ENCODE data around the gene COL18A1. TPM values are rescaled to one million over a fixed set of nuclear protein-coding genes. Genes with fewer than 3 reads are reported as not detected.
"Not testable (repeated sequence)": the region's sequence is repeated elsewhere in the genome, so short reads cannot be mapped to it uniquely, and the experiment has no call there.

The COL18A1 gene
- total and polyA plus RNA-seq, 7 experiments from 2014 or later, result 7.0 to 89.8 (median 15.4) TPM

- intact Hi-C loops (cut with micrococcal nuclease), result no loop called here
- H3K4me3 Mint-ChIP-seq, result no peak overlapping the region
- no peaks in the 10 kb centered on the region for H3K9me3 Mint-ChIP-seq
- ATAC-seq, result no peak
- H3K4me3 ChIP-seq (ENCODE audit: low read length), result no peak overlapping the region
- H3K4me1 ChIP-seq (ENCODE audit: control insufficient read depth in 2 of 2, insufficient read depth in 2 of 2, low read length in 2 of 2), result no peaks in the 10 kb centered on the region
- no peak overlapping the region for H3K27ac Mint-ChIP-seq
- CTCF ChIA-PET, result no interaction called here
- DNase-seq, result no peak
- POLR2A ChIA-PET, result no interaction called here
- no peaks in the 10 kb centered on the region for H3K36me3 ChIP-seq (ENCODE audit: control insufficient read depth in 2 of 3, insufficient read depth in 3 of 3, low read length in 3 of 3)
- no peaks in the 10 kb centered on the region for H3K27me3 ChIP-seq (ENCODE audit: control insufficient read depth in 2 of 2, insufficient read depth in 2 of 2, low read length in 2 of 2)
- peaks cover 0 to 15% (median 6%) of the 10 kb centered on the region in 7 donors for H3K4me1 Mint-ChIP-seq
- H3K9me3 ChIP-seq (ENCODE audit: control insufficient read depth in 2 of 3, low read length in 3 of 3), result no peaks in the 10 kb centered on the region
- H3K27ac ChIP-seq (ENCODE audit: low read depth, low read length), result no peak overlapping the region
- H3K36me3 Mint-ChIP-seq, result no peaks in the 10 kb centered on the region
- H3K27me3 Mint-ChIP-seq, result peaks cover 7 to 29% (median 13%) of the 10 kb centered on the region in 5 donors
Observed at GRCh38 chr21:45358711-45359310, 46.2 kb upstream of the COL18A1 start.

- H3K9me3 ChIP-seq (ENCODE audit: control insufficient read depth in 2 of 3, low read length in 3 of 3), result no peaks in the 10 kb centered on the region
- no peak overlapping the region for H3K4me3 ChIP-seq (ENCODE audit: low read length)
- H3K4me1 ChIP-seq (ENCODE audit: control insufficient read depth in 2 of 2, insufficient read depth in 2 of 2, low read length in 2 of 2), result no peaks in the 10 kb centered on the region
- no peaks in the 10 kb centered on the region for H3K9me3 Mint-ChIP-seq
- no peaks in the 10 kb centered on the region for H3K27me3 ChIP-seq (ENCODE audit: control insufficient read depth in 2 of 2, insufficient read depth in 2 of 2, low read length in 2 of 2)
- ChIA-PET CTCF (no interaction called here), POLR2A (no interaction called here)
- H3K36me3 ChIP-seq (ENCODE audit: control insufficient read depth in 2 of 3, insufficient read depth in 3 of 3, low read length in 3 of 3), result no peaks in the 10 kb centered on the region
- no peaks in the 10 kb centered on the region for H3K36me3 Mint-ChIP-seq
- peaks cover 7 to 26% (median 13%) of the 10 kb centered on the region in 5 donors for H3K27me3 Mint-ChIP-seq
- ATAC-seq (no peak), DNase-seq (no peak)
- H3K4me3 Mint-ChIP-seq, result no peak overlapping the region
- H3K4me1 Mint-ChIP-seq, result peaks cover 0 to 14% (median 10%) of the 10 kb centered on the region in 7 donors
- no peak overlapping the region for H3K27ac ChIP-seq (ENCODE audit: low read depth, low read length)
- intact Hi-C loops (cut with micrococcal nuclease), result no loop called here
- H3K27ac Mint-ChIP-seq, result no peak overlapping the region
Observed at GRCh38 chr21:45359451-45360217, 45.3 kb upstream of the COL18A1 start.

GRCh38 chr21:45361033-45361997 is 43.6 kb upstream of the COL18A1 start:
- no peak for ATAC-seq
- no peak for DNase-seq
- Histone ChIP-seq H3K9me3 (ENCODE audit: control insufficient read depth in 2 of 3, low read length in 3 of 3) (no peaks in the 10 kb centered on the region), H3K4me3 (ENCODE audit: low read length) (no peak overlapping the region), H3K4me1 (ENCODE audit: control insufficient read depth in 2 of 2, insufficient read depth in 2 of 2, low read length in 2 of 2) (no peaks in the 10 kb centered on the region), H3K36me3 (ENCODE audit: control insufficient read depth in 2 of 3, insufficient read depth in 3 of 3, low read length in 3 of 3) (no peaks in the 10 kb centered on the region), H3K27me3 (ENCODE audit: control insufficient read depth in 2 of 2, insufficient read depth in 2 of 2, low read length in 2 of 2) (no peaks in the 10 kb centered on the region), H3K27ac (ENCODE audit: low read depth, low read length) (no peak overlapping the region)
- POLR2A ChIA-PET, result no interaction called here
- intact Hi-C loops (cut with micrococcal nuclease), result no loop called here
- Mint-ChIP-seq H3K27me3 (peaks cover 0 to 13% (median 6%) of the 10 kb centered on the region in 5 donors), H3K36me3 (no peaks in the 10 kb centered on the region), H3K9me3 (no peaks in the 10 kb centered on the region), H3K4me3 (no peak overlapping the region), H3K4me1 (peaks cover 0 to 7% (median 0%) of the 10 kb centered on the region in 7 donors), H3K27ac (no peak overlapping the region)
- CTCF ChIA-PET, result no interaction called here

- Histone ChIP-seq H3K27ac (ENCODE audit: low read depth, low read length) (no peak overlapping the region), H3K36me3 (ENCODE audit: control insufficient read depth in 2 of 3, insufficient read depth in 3 of 3, low read length in 3 of 3) (no peaks in the 10 kb centered on the region), H3K9me3 (ENCODE audit: control insufficient read depth in 2 of 3, low read length in 3 of 3) (no peaks in the 10 kb centered on the region), H3K27me3 (ENCODE audit: control insufficient read depth in 2 of 2, insufficient read depth in 2 of 2, low read length in 2 of 2) (no peaks in the 10 kb centered on the region), H3K4me1 (ENCODE audit: control insufficient read depth in 2 of 2, insufficient read depth in 2 of 2, low read length in 2 of 2) (no peaks in the 10 kb centered on the region), H3K4me3 (ENCODE audit: low read length) (no peak overlapping the region)
- Mint-ChIP-seq H3K27ac (no peak overlapping the region), H3K27me3 (peaks cover 0 to 7% (median under 1%) of the 10 kb centered on the region in 5 donors), H3K9me3 (no peaks in the 10 kb centered on the region), H3K36me3 (no peaks in the 10 kb centered on the region), H3K4me1 (peaks cover 0 to 7% (median 0%) of the 10 kb centered on the region in 7 donors), H3K4me3 (no peak overlapping the region)
- DNase-seq, result no peak
- intact Hi-C loops (cut with micrococcal nuclease), result no loop called here
- ATAC-seq, result no peak
- POLR2A ChIA-PET, result no interaction called here
- CTCF ChIA-PET, result no interaction called here
Observed at GRCh38 chr21:45362077-45362747, 42.8 kb upstream of the COL18A1 start.

GRCh38 chr21:45362748-45363145 is 42.2 kb upstream of the COL18A1 start:
- Mint-ChIP-seq H3K4me3 (no peak overlapping the region), H3K27ac (no peak overlapping the region), H3K4me1 (peaks cover 0 to 7% (median 0%) of the 10 kb centered on the region in 7 donors), H3K9me3 (no peaks in the 10 kb centered on the region), H3K36me3 (no peaks in the 10 kb centered on the region), H3K27me3 (peaks cover 0 to 7% (median 0%) of the 10 kb centered on the region in 5 donors)
- no peak overlapping the region for H3K4me3 ChIP-seq (ENCODE audit: low read length)
- intact Hi-C loops (cut with micrococcal nuclease), result no loop called here
- DNase-seq, result no peak
- POLR2A ChIA-PET, result no interaction called here
- no peaks in the 10 kb centered on the region for H3K4me1 ChIP-seq (ENCODE audit: control insufficient read depth in 2 of 2, insufficient read depth in 2 of 2, low read length in 2 of 2)
- ATAC-seq, result no peak
- CTCF ChIA-PET, result no interaction called here
- no peaks in the 10 kb centered on the region for H3K9me3 ChIP-seq (ENCODE audit: control insufficient read depth in 2 of 3, low read length in 3 of 3)
- H3K36me3 ChIP-seq (ENCODE audit: control insufficient read depth in 2 of 3, insufficient read depth in 3 of 3, low read length in 3 of 3), result no peaks in the 10 kb centered on the region
- H3K27me3 ChIP-seq (ENCODE audit: control insufficient read depth in 2 of 2, insufficient read depth in 2 of 2, low read length in 2 of 2), result no peaks in the 10 kb centered on the region
- no peak overlapping the region for H3K27ac ChIP-seq (ENCODE audit: low read depth, low read length)

- H3K4me3 ChIP-seq (ENCODE audit: low read length); H3K27me3 ChIP-seq (ENCODE audit: control insufficient read depth in 2 of 2, insufficient read depth in 2 of 2, low read length in 2 of 2); H3K9me3 ChIP-seq (ENCODE audit: control insufficient read depth in 2 of 3, low read length in 3 of 3); DNase-seq; POLR2A ChIA-PET; H3K4me1 Mint-ChIP-seq; H3K27ac ChIP-seq (ENCODE audit: low read depth, low read length); ATAC-seq; CTCF ChIA-PET; intact Hi-C loops (cut with micrococcal nuclease); H3K4me3 Mint-ChIP-seq; H3K27ac Mint-ChIP-seq; H3K36me3 ChIP-seq (ENCODE audit: control insufficient read depth in 2 of 3, insufficient read depth in 3 of 3, low read length in 3 of 3); H3K36me3 Mint-ChIP-seq; H3K4me1 ChIP-seq (ENCODE audit: control insufficient read depth in 2 of 2, insufficient read depth in 2 of 2, low read length in 2 of 2); H3K27me3 Mint-ChIP-seq; H3K9me3 Mint-ChIP-seq: not testable (repeated sequence)
Observed at GRCh38 chr21:45363272-45363671, 41.7 kb upstream of the COL18A1 start.
